Heart right ventricle (tissue), 16 donors: ENCODE measurements around the gene KIF26B. TPM values are rescaled to one million over a fixed set of nuclear protein-coding genes. Genes with fewer than 3 reads are reported as not detected.
A peak's percentile ranks its signal among the peaks of the same experiment; 100 is the strongest.

Source experiments
- ATAC-seq, 8 donors: fragments of 200-7000 bp; cut with Tn5 transposase; one replicate each; pipeline ENCODE4 v1.9.1; 2020; ENCODE audit warnings: mild to moderate bottlenecking in 8 of 8, moderate library complexity in 8 of 8, moderate number of reproducible peaks in 1 of 8
- DNase-seq, 2 donors: peaks; one replicate each; pipeline ENCODE4 v3.0.0-alpha.2; 2020
- H3K27ac ChIP-seq, 10 donors: fragments of 200-600 bp; sonication (generic) in 2 of 10; one replicate each; pipeline versions ENCODE4 v1.5.0 to v1.8.0; 2020 to 2022; ENCODE audit warnings: mild to moderate bottlenecking in 3 of 10
- H3K27me3 ChIP-seq, 7 donors: fragments of 200-600 bp; one replicate each; pipeline ENCODE4 v1.8.0; 2021 to 2022; ENCODE audit warnings: mild to moderate bottlenecking in 2 of 7
- H3K36me3 ChIP-seq, 9 donors: fragments of 200-600 bp; sonication (generic) in 1 of 9; one replicate each; pipeline versions ENCODE4 v1.5.0 to v1.8.0; 2020 to 2022; ENCODE audit warnings: mild to moderate bottlenecking in 2 of 9
- H3K4me1 ChIP-seq, 9 donors: fragments of 200-600 bp; sonication (generic) in 1 of 9; one replicate each; pipeline versions ENCODE4 v1.5.0 to v1.8.0; 2020 to 2022; ENCODE audit warnings: mild to moderate bottlenecking in 4 of 9
- H3K4me3 ChIP-seq, 10 donors: fragments of 200-600 bp; sonication (generic) in 2 of 10; one replicate each; pipeline versions ENCODE4 v1.5.0 to v1.8.0; 2020 to 2022; ENCODE audit warnings: mild to moderate bottlenecking in 7 of 10, moderate library complexity in 2 of 10
- H3K9me3 ChIP-seq, 11 donors: fragments of 200-600 bp in 10 of 11; sonication (generic) in 2 of 11; one replicate each; pipeline versions ENCODE4 v1.5.0 to v1.8.0; 2013 to 2022; ENCODE audit warnings: mild to moderate bottlenecking in 2 of 11, control low read depth in 1 of 11, moderate library complexity in 1 of 11
- WGBS, 2 donors: extraction: QIAGEN DNeasy Blood & Tissue Kit; methylation state at CpG; one replicate each; pipeline ENCODE4 v1.1.7; 2013; ENCODE audit warnings: inconsistent platforms in 1 of 2; 5-methylcytosine and 5-hydroxymethylcytosine counted together
- intact Hi-C, 10 donors: fragments of 100-400 bp; cut with DNase I; formaldehyde crosslinking; loops; one replicate each; pipeline versions ENCODE4 v1.11.1 to v1.14.2; 2022
- polyA plus RNA-seq, 2 donors: library from polyadenylated mRNA; stranded (reverse); fragments of 200-250 nt; gene quantifications; one replicate each; pipeline ENCODE4 v1.2.3, GENCODE V29; 2013
- total RNA-seq, 10 donors: library from RNA; stranded (reverse); fragmentation: NEBNext Ultra II Directional in 3 of 10; extraction: Animal tissue kit (Norgen Biotek cat#: 25700) in 3 of 10; gene quantifications; one replicate each; pipeline versions ENCODE4 v1.2.1 to v1.2.4, GENCODE V29; 2021 to 2023
- TF ChIP-seq, protein P1 (sequence below), 9 donors: fragments of 200-600 bp; sonication (generic) in 2 of 9; IDR thresholded peaks; one replicate each; pipeline versions ENCODE4 v1.5.0 to v1.8.0; 2021 to 2022; ENCODE audit warnings: antibody characterized with exemption in 9 of 9, mild to moderate bottlenecking in 5 of 9, moderate library complexity in 1 of 9
- donor health status: Arrhythmogenic right ventricular cardiomyopathy.
- donor health status: ischemic (EF 13 %, LVEDD 7.1; RV severe dilation, severe dysfunction).
- donor health status: healthy with polysubstance abuse.
- donor health status: DM: no; HTN: yes; CAD: no.
- donor health status: DM: no; HTN: no; CAD: no.
- donor health status: ischemic (EF 25% LVEDD 6.9; RV normal size, moderate dysfunction).
- donor health status: ischemic (EF 25% LVEDD 5.7; RV mildly dilated, moderate dysfunction).
- donor health status: healthy.
- donor health status: DM: yes; HTN: yes; CAD: no.
- donor health status: Ischemic cardiomyopathy.
- donor health status: ischemic (EF 35%, LVEDD 5.7; RV mildly dilated, moderate dysfunction).
- donor health status: nonischemic (EF 11% LVEDD 7.7; RV severe dilation, severe dysfunction).
- donor health status: DM: yes; HTN: yes; CAD: no.
- donor health status: PGD.
- donor health status: ischemic (EF 29% LVEDD 5.4; RV normal size, mild dysfunction).
- donor health status: nonischemic (EF 23%, LVEDD 6.1; RV moderate dilation, normal function).

Gene KIF26B
- total and polyA plus RNA-seq, 12 donors: 0.66 to 8.8 (median 2.8) TPM

DNA sequence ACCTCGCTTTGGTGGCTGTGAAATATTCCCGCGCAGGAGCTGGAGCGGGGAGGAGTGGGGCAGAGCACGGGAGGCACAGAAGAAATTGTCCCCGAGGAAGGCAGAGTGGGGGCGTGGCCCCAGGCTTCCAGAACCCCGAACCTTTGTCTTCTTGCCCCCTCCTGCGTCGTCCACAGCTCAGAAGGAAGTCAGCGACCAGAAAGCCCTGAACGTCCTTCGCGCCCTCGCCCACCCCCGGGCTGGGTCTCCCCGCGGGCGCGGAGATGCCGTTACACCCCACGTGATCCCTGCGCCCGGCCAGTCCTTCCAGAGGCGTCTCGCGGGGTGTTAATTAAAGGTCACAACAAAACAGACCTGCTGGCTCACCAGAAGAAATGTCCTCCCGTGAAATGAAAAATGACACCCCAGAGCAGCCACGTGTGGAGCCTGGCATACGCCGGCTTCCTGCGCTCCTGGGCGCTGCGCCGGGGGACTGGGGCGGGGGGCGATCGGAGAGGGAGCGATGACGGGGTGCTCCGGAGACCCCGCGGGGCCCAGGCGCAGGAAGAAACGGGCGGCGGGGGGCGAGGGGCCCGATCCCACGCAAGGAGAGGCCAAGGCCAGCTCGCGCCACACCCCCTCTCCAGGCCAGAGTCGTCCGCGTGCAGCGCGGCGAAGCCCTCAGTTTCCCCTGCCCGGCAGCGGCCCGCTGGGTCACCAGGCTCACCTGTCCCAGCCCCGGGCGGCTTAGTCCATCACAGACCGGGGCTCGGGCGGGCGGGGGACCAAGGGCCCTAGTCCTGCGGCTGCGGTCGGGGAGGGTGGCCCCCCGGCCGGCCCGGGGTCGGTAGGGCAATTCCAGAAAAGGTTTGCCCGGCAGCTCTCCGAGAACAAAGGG, 995 bp upstream of the KIF26B start:
- Histone ChIP-seq H3K4me3 (peak overlapping the region; percentile 29 to 68 (median 64)), H3K4me1 (peaks cover 18 to 46% (median 37%) of the 10 kb centered on the region in 9 donors), H3K27me3 (peaks cover 0 to 85% (median 67%) of the 10 kb centered on the region in 7 donors), H3K36me3 (no peaks in the 10 kb centered on the region), H3K27ac (peak overlapping the region in 5 of 10 donors; percentile 15 to 64 (median 41)), H3K9me3 (no peaks in the 10 kb centered on the region)
- intact Hi-C loops: loop anchor here (1.0 to 10.0 kb wide), 13 partner anchors 19 to 1341 kb away; no protein-coding TSS in a partner anchor
- peak in 7 of 8 donors; percentile 7 to 43 (median 33) for ATAC-seq
- TF ChIP-seq, protein P1, sequence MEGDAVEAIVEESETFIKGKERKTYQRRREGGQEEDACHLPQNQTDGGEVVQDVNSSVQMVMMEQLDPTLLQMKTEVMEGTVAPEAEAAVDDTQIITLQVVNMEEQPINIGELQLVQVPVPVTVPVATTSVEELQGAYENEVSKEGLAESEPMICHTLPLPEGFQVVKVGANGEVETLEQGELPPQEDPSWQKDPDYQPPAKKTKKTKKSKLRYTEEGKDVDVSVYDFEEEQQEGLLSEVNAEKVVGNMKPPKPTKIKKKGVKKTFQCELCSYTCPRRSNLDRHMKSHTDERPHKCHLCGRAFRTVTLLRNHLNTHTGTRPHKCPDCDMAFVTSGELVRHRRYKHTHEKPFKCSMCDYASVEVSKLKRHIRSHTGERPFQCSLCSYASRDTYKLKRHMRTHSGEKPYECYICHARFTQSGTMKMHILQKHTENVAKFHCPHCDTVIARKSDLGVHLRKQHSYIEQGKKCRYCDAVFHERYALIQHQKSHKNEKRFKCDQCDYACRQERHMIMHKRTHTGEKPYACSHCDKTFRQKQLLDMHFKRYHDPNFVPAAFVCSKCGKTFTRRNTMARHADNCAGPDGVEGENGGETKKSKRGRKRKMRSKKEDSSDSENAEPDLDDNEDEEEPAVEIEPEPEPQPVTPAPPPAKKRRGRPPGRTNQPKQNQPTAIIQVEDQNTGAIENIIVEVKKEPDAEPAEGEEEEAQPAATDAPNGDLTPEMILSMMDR (IDR thresholded peaks at IDR 0.05): no peak
- peak in 1 of 2 donors; percentile 26 for DNase-seq
- 1 to 2% methylated on average over 76 of the region's 76 CpGs for WGBS, 2 donors

DNA sequence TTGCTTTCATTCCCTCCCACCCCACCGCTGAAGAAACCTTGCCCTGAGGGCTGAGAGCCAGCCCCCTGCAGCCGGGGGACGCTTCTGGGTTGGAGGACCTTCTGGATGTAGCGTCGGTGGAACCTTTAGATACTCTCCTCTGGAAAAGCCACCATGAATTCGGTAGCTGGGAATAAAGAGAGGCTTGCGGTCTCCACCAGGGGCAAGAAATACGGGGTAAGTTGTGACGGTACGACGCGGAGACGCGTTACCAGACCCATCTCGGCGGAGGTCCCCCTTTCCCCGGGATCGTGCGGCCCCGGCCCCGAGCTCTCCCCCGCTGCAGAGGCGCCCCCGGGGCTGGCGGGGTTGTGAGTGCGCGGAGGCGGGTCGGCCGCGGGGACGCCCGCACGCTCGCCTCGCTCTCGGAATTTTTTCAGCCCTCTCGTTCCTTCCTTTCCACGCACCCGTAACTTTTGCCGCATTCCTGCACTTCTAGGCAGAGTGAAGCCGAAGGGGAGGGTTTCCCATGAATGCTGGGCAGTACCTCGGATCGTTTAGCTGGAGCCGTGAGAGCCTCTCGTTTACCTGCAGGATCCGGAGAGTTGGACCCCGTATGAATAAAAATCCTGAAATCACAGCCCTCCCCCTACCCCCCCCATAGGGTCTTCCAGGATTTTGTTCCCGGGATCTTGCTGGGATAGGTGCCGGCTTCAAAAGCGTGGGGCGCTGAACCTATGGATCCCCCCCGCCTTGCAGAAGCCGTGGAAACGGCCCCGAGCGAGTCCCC, 671 bp downstream of the KIF26B start:
- ATAC-seq (peak in 3 of 8 donors; percentile 1 to 24 (median 22)), DNase-seq (no peak)
- TF ChIP-seq, protein P1 (IDR thresholded peaks at IDR 0.05): no peak
- Histone ChIP-seq H3K27me3 (peaks cover 0 to 96% (median 64%) of the 10 kb centered on the region in 7 donors), H3K4me3 (peak overlapping the region; percentile 48 to 68 (median 66)), H3K36me3 (no peaks in the 10 kb centered on the region), H3K27ac (peak overlapping the region in 2 of 10 donors; percentile 36 to 64), H3K4me1 (peaks cover 18 to 46% (median 37%) of the 10 kb centered on the region in 9 donors), H3K9me3 (peaks cover 0 to 6% (median 0%) of the 10 kb centered on the region in 11 donors)
- intact Hi-C loops: loop anchor here (2.0 to 10.0 kb wide), 13 partner anchors 21 to 1339 kb away; no protein-coding TSS in a partner anchor
- 1% methylated on average over 57 of the region's 57 CpGs for WGBS, 2 donors

DNA sequence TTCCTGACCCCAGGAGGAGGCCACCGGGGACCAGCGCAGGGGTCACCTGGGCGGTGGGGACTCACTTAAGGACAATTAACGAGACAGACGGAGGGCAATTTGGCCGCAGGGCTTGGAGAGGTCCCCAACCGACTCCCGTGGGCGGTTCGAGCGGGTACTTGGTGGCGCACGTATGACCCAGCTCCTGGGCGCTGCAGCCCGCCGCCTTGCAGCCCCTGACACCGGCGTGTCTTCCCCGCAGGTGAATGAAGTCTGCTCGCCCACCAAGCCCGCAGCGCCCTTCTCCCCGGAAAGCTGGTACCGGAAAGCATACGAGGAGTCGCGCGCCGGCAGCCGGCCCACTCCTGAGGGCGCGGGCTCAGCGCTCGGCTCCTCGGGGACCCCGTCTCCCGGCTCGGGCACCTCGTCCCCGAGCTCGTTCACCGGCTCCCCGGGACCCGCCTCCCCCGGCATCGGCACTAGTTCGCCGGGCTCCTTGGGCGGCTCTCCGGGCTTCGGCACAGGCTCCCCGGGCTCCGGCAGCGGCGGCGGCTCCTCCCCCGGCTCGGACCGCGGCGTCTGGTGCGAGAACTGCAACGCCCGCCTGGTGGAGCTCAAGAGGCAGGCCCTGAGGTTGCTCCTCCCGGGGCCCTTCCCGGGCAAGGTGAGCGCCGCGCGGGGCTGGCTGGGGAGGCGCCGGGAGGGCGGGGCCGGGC, 1.4 kb downstream of the KIF26B start:
- Histone ChIP-seq H3K27me3 (peaks cover 0 to 89% (median 58%) of the 10 kb centered on the region in 7 donors), H3K4me3 (peak overlapping the region; percentile 48 to 68 (median 66)), H3K4me1 (peaks cover 18 to 46% (median 37%) of the 10 kb centered on the region in 9 donors), H3K36me3 (no peaks in the 10 kb centered on the region), H3K27ac (peak overlapping the region in 1 of 10 donors; percentile 36), H3K9me3 (peaks cover 0 to 6% (median 0%) of the 10 kb centered on the region in 11 donors)
- DNase-seq (peak; percentile 81 to 83), ATAC-seq (peak; percentile 83 to 93 (median 88))
- intact Hi-C loops: loop anchor here (5.0 to 10.0 kb wide), 11 partner anchors 179 to 1339 kb away; no protein-coding TSS in a partner anchor
- 0% methylated on average over 74 of the region's 74 CpGs for WGBS, 2 donors
- TF ChIP-seq, protein P1 (IDR thresholded peaks at IDR 0.05): peak; percentile 43 to 87 (median 77)
